ENCODE results near the gene NFKB2.

DNA sequence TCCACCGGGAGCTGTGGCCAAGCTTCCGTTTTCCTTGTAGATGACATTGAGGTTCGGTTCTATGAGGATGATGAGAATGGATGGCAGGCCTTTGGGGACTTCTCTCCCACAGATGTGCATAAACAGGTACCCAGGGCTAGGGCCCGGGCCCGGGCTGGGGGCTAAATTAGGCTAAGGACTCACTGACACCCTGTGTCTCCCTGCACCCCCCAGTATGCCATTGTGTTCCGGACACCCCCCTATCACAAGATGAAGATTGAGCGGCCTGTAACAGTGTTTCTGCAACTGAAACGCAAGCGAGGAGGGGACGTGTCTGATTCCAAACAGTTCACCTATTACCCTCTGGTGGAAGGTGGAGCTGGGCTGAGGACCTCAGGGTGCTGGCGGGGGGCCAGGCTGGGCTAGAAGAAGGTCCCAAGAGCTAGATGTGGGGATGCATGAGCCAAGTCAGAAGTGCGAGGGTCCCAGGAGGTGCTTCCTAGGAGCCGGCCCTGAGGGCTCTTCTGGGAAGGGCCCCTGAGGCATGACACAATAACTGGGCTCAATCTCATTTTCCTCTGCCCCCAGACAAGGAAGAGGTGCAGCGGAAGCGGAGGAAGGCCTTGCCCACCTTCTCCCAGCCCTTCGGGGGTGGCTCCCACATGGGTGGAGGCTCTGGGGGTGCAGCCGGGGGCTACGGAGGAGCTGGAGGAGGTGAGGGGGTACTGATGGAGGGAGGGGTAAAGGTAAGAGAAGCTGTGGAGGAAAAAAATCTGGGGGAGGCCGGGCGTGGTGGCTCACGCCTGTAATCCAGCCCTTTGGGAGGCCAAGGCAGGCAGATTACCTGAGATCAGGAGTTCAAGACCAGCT, 2.9 kb downstream of the NFKB2 start:
- TF ChIP-seq EZH2 (IDR thresholded peaks at IDR 0.05; ENCODE audit: insufficient read depth, poor library complexity, severe bottlenecking): no peak
- TF ChIP-seq EZH2phosphoT487 (IDR thresholded peaks at IDR 0.05; ENCODE audit: insufficient read depth, low read depth): no peak
